Ramos (cell line): ENCODE data around the gene ZSWIM5.
"Not testable (repeated sequence)": the region's sequence is repeated elsewhere in the genome, so short reads cannot be mapped to it uniquely, and the experiment has no call there.

Experiments
- in situ Hi-C: fragments of 300-500 bp; cut with MboI; formaldehyde crosslinking; loops from one replicate; pipeline ENCODE4 v1.14.3; 2022; ENCODE audit warnings: low sequenced_read_pairs; ENCODE audit not compliant: unreplicated experiment

ZSWIM5 gene

DNA sequence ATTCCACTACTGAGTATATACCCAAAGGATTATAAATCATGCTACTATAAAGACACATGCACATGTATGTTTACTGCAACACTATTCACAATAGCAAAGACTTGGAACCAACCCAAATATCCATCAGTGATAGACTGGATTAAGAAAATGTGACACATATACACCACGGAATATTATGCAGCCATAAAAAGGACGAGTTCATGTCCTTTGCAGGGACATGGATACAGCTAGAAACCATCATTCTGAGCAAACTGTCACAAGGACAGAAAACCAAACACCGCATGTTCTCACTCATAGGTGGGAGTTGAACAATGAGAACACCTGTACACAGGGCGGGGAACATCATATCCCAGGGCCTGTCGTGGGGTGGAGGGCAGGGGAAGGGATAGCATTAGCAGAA lies 104.9 kb downstream of the ZSWIM5 start:
- in situ Hi-C loops, result not testable (repeated sequence)

DNA sequence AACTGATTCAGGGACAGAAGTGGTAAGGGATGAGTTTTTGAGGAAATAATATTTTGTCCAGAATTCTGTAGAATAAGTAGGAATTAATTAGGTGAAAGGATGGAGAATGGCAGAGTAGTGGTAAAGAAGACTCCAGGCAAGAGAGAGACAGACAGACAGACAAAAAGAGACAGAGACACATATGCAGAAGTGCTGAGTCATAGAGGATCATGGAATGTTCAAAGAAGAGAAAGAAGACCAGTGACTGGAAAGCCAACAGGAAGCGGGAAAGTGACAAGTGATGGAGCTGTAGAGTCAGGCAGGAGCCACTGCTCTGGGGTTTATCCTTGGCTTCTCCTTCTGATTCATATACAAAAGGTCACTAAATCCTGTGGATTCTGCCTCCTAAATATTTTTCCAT lies 108.5 kb downstream of the ZSWIM5 start:
- in situ Hi-C loops, result no loop called here

DNA sequence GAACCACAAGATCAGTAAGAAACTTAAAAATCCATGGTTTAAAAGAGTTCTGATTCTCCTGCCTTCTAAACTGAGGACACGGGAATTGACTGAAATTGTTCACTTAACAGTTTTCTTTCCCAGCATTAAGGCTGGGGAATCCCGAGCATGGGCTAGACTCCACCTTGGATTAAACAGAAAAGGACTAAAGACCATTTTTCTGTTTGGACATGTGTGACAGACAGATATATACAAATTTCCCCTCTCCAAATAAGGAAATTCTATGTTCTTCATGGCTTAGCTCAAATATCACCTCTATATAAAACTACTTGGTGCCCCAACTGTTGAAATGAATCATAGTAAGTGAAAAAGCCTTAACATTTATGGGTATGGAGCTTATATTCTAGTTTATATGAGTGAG lies 109.3 kb downstream of the ZSWIM5 start:
- in situ Hi-C loops, result no loop called here

DNA sequence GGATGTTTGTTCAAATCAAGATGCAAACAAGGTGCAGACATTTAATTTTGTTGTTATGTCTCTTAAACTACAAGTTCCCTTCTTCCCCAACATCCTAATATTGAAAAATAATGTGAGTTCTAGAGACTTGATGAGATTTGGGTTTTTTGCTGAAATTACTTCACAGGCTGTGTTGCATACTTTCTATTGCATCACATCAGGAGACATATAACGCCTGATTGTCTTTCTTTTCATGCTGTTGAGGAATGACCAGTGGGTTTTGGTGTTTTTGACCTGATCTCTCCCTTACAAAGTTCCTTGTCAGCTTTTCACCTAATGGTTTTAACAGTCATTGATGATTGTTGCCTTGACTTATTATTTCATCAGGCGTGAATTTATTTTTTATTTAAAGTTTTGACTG lies 111.0 kb downstream of the ZSWIM5 start:
- in situ Hi-C loops, result no loop called here

DNA sequence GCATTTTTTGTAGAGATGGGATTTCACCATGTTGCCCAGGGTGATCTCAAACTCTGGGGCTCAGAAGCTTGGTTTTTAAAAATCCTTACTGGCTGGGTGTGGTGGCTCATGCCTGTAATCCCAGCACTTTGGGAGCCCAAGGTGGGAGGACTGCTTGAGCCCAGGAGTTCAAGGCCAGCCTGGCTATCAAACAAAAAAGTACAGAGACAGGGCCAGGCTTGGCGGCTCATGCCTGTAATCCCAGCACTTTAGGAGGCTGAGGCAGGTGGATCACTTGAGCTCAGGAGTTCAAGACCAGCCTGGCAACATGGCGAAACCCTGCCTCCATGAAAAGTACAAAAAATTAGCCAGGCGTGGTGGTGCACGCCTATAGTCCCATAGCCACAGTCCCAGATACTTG lies 112.0 kb downstream of the ZSWIM5 start:
- in situ Hi-C loops, result not testable (repeated sequence)

DNA sequence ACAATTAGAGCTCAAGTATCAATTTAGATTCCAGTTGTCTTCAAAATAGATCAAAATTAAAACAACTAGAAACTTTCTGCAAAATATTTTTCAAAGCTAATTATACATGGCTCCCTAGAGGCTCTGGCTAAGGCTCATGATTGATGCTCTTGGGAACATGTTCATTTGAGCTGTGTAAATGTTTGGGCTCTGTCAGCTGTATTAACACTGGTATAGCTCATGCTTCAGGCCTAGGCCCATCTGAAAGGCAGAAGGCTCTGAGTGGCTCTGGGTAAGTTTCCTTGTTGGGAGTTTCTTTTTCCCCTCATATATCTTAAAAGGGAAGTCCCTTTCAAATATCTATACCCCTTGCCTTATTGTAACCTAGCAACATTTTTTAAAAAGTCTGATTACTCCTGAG lies 113.1 kb downstream of the ZSWIM5 start:
- in situ Hi-C loops, result no loop called here

DNA sequence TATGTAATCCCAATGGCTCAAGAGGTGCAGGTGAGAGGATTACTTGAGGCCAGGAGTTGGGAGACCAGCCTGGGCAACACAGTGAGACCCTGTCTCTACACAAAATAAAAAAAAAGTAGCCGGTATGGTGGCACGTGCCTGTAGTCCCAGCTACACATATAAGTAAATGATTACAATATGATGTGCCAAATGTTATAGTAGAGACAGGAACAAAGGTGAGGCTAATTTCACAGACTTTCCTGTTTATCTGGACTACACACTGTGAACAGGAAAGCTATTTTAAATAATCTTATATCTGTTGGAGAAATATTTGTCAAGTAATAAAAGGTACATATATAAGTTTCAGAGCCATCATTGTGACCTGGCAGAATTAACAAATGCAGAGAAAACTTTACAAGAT lies 116.7 kb downstream of the ZSWIM5 start:
- in situ Hi-C loops, result no loop called here

DNA sequence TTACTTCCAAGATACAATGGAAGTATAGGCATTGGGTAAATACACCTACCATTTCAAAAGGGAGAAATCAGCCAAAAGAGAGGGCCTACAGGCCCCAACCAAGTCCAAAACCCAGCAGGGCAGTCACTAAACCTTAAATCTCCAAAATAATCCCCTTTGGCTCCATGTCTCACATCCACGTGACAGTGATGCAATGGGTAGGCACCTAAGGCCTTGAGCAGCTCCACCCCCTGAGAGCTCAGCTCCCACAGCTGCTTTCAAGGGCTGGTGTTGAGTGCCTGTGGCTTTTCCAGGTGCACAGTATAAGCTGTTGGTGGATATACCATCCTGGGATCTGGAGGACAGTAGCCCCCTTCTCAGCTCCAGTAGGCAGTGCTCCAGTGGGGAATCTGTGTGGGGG lies 121.8 kb downstream of the ZSWIM5 start:
- in situ Hi-C loops, result no loop called here

DNA sequence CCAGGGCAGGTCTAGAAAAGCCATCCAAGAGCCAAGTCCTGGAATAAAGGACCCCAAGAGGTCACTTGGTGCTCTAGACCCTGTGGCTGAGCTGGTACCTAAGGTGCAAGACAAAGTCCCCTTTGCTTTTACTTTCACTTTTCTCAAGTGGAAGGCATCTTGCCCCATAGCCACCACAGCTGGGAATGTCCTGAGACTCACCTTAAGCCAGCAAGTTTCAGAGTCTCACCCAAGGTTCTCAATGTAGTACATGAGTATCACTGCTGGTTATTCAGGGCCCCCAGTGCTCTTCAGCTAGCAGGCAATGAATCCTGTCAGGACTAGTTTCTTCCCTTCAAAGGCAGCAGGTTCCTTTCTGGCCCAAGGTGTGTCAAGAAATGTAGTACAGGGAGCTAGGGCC lies 126.9 kb downstream of the ZSWIM5 start:
- in situ Hi-C loops, result no loop called here

DNA sequence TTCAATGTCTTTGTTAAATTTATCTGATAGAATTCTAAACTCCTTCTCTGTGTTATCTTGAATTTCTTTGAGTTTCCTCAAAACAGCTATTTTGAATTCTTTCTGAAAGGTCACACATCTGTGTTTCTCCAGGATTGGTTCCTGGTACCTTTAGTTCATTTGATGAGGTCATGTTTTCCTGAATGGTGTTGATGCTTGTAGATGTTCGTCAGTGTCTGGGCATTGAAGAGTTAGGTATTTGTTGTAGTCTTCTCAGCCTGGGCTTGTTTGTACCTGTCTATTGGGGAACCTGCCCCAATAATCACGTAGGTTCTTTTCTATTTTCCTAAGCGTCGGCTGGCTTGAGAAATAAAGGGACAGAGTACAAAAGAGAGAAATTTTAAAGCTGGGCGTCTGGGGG lies 129.4 kb downstream of the ZSWIM5 start:
- in situ Hi-C loops, result not testable (repeated sequence)

DNA sequence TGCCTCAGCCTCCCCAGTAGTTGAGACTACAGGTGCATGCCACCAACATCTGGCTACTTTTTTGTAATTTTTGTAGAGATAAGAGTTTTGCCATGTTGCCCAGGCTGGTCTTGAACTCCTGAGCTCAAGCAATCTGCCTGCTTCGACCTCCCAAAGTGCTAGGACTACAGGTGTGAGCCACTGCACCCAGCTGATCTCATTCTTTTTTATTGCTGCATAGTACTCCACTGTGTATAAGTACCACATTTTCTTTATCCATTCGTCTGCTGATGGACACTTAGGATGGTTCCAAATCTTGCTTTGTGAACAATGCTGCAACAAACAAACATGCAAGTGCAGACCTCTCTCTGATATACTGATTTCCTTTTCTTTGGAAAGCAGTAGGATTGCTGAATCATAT lies 134.8 kb downstream of the ZSWIM5 start:
- in situ Hi-C loops, result no loop called here

DNA sequence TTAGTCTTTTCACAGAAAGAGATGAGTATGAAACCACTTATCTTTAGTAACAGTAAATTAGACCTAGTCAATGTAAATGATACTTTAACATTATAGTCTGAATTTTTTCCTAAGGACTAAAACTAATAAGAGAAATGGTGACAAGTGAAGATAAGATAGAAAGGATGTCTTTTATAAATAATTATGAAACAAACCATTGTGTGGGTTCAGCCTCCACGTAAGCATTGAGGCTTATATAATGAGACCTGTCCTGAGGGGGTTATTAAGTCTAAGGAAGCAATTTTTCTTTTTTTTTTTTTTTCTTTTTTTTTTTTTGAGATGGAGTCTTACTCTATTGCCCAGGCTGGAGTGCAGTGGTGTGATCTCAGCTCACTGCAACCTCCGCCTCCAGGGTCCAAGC lies 138.6 kb downstream of the ZSWIM5 start:
- in situ Hi-C loops, result no loop called here

DNA sequence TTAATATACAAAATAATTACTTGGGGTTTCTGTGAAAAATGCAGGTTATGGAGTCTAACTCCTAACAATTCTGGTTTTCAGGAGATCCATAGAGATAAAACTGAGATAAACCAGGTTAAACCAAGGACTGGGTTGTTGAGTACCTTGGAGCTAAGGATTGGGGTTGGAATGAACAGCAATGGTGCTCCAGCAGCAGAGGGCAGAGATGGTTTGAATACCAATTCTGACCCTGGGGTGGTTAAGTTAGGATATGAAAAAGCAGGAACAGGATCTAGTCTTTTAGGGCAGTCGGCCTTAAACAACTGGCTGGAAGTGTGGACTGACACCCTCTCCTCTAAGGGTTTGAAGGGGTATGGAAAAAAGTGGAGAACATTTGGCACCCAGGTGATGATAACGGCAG lies 141.3 kb downstream of the ZSWIM5 start:
- in situ Hi-C loops, result no loop called here

DNA sequence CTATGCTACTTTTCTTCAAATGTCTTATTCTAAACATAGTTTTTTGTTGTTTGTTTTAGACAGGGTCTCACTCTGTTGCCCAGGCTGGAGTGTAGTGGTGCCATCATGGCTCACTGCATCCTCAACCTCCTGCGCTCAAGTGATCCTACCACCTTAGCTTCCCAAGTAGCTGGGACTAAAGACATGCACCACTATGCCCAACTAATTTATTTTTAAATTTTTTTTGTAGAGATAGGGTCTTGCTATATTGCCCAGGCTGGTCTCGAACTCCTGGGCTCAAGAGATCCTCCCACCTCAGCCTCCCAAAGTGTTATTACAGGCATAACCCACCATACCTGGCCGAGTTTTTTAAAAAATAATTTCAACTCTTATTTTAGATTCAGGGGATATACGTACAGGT lies 143.9 kb downstream of the ZSWIM5 start:
- in situ Hi-C loops, result not testable (repeated sequence)

DNA sequence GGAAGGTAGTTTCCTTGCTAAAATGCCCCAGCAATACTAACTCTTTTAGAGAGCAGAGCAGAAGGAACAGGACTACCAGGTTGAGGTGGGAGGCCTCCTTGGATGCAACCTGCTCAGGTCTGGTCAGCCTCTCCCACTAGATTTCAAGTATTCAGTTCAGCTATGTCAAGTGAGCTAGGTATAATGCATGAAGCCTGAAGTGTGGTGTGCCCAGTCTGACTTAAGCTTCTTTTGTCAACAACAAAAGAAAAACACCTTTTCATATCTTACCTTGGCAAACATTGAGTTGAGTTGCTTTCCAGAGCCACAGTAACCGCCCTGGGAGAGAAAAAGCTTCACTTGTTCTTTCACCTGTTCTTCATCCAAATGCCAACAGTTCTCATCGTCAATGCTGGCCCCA lies 146.6 kb downstream of the ZSWIM5 start:
- in situ Hi-C loops, result no loop called here

DNA sequence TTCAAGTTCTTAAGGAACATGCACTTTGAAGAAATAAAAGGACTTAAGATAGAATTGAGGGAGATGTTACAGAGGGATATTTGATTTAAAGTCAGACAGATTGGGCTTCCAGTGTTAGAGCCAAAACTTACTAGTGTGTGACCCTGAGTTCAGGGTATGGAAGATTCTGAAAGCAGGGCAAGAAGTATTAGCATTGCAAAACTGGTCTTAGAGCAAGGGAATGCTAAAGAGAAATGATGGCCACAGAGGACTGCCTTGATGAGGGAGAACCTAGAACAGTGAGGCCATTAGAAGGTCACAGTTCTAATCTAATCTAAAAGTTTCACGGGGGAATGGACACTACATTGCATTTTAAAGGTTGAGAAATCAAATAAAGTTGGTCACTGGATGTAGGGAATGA lies 148.9 kb downstream of the ZSWIM5 start:
- in situ Hi-C loops, result no loop called here

DNA sequence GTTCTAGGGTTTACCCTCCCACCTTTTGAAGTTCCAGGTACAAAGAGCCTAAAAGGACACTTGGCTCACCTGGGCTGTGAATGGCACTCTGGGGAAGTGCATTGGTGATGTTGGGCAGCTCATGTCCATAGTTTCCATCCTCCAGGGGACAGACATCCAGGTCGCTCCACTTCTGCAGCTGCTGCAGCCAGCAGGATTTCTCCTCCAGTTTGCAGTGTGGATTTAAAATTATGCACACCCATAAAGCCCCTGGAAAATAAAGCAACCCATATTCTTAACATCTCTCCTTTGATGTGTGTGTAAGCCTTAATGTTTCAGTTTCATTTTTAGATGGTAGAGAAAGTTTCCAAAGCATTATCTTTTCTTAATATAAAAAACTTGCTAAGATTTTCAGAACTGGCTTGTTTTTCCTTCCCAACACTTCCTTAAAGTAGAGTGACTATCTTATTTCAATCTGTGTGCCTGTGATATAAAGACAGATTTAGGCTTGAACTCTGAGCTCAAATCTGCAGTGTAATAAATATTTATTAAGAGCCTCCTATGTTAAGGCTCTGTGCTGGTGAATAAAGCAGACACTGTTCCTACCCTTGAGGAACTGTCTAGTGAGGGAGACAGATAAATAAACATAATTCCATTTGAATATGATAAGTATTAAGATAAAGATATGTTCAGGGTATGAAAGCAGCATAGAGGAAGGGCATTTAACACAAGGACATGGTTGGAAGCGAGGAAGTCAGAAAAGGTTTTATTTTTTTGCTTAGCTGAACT lies 155.2 kb downstream of the ZSWIM5 start:
- in situ Hi-C loops, result no loop called here

DNA sequence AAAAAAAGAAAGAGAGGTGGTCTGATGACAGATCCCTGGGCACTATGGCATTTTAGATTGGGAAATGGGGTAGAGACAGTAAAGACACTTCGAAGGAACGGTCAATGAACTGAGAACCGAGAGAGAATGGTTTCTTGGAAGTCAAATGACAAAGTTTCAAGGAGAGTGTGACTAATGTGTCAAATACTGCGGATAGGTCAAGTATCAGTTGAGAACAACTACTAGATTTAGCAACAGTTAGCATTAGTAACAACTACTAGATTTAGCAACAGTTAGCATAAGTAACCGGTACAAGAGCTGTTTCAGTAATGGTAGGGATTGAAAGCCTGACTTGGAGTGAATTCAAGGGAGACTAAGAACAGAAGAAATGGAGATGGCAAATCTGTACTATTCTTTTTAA lies 159.4 kb downstream of the ZSWIM5 start:
- in situ Hi-C loops, result no loop called here

DNA sequence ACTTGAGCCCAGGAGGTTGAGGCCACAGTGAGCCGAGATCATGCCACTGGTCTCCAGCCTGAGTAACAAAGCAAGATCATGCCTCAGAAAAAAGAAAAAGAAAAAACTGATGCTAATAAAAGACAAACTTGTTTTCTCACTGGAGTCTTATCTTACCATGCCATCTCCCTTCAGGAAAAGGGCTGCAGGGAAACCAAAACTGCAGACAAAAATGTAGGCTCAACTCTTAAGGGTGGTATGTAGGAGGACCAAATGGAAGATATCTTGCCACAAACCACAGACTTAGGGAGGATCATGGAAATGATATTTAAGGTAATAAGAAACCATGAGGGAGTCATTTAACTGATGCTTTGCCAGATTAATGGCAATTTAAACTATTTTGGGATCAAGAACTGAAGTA lies 161.5 kb downstream of the ZSWIM5 start:
- in situ Hi-C loops, result no loop called here

DNA sequence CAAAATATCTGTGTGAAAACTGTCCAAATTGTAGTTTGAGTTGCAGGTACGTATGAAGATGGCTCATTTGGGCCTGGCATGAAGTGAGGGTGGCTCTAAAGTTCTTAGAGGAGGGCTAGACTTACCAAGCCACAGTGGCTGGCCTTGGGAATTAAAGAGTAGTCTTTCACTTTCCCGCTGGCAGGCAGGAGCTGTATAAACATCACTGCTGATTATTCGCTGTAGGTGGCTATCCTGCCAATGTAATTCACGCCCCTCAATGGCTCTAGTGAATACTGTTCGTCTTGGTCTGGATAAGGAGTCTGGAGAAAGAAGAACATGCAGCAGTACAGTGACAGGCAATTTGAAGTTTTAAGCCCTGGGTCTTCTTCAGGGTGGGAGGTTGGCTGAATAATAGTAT lies 163.3 kb downstream of the ZSWIM5 start:
- in situ Hi-C loops, result no loop called here

DNA sequence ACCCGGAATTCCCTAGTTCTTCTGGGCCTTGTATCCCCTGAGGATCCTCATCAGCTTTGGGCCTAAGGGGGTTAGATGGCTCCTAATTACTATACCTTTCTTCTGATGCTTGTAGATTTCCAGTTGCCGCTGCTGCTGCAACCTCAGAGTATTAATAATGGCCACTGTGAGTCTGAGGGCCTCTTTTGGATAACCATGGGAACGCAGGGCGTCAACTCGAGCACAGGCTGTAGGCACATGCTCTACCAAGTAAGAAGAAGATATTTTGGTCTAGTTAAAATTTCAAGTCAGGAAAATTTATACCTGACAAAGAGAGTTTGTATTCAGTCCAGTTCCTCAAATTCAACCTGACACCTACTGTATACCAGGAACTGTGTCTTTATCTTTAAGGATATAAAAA lies 166.1 kb downstream of the ZSWIM5 start:
- in situ Hi-C loops, result no loop called here

DNA sequence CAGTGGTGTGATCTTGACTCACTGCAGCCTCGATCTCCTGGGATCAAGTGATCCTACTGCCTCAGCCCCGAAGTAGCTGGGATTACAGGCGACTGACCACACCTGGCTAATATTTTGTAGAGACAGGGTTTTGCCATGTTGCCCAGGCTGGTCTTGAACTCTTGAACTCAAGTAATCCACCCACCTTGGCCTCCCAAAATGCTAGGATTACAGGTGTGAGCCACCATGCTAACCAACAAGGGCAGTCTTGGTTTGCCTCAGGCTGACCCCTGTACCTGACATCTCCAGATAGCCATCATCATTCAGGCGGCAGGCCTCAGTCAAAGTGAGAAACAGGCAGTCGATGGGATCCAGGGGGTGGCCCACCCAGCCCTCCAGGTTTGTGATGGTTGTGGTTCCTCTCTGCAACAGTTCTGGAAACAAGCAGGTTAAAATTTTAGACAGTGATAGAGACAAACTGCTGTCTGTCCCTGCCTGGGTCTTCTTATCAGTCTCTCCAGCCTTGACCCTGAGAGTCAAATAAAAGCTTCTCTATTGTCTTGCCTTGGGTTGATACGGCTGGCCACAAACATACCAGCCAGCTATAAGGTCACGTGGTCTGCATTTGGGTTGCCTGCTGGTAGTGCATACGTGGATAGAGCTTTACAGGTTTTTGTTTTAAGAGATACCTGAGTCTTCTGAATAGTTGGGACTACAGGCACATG lies 167.6 kb downstream of the ZSWIM5 start:
- in situ Hi-C loops, result no loop called here
